ENCODE data around the gene SESN2.

Gene SESN2

GRCh38 chr1:28306301-28306949, 47.1 kb downstream of the SESN2 start:
- H3K27ac Mint-ChIP-seq = no peak overlapping the region
- TF ChIP-seq CTCF (IDR thresholded peaks at IDR 0.05) = no peak
- DNase-seq = no peak
- no peaks in the 10 kb centered on the region for H3K9me3 Mint-ChIP-seq
- no peaks in the 10 kb centered on the region for H3K36me3 Mint-ChIP-seq (ENCODE audit: low read depth)
- peaks cover 4% of the 10 kb centered on the region for H3K4me1 Mint-ChIP-seq
- H3K27me3 Mint-ChIP-seq (ENCODE audit: low read depth, poor library complexity) = peaks cover 20% of the 10 kb centered on the region
- H3K4me3 Mint-ChIP-seq = no peak overlapping the region

GRCh38 chr1:28308750-28309149, 49.4 kb downstream of the SESN2 start:
- no peak overlapping the region for H3K4me3 Mint-ChIP-seq
- H3K27me3 Mint-ChIP-seq (ENCODE audit: low read depth, poor library complexity) = peaks cover 24% of the 10 kb centered on the region
- H3K9me3 Mint-ChIP-seq = no peaks in the 10 kb centered on the region
- no peak overlapping the region for H3K27ac Mint-ChIP-seq
- TF ChIP-seq CTCF (IDR thresholded peaks at IDR 0.05) = no peak
- H3K36me3 Mint-ChIP-seq (ENCODE audit: low read depth) = no peaks in the 10 kb centered on the region
- peaks cover 4% of the 10 kb centered on the region for H3K4me1 Mint-ChIP-seq
- no peak for DNase-seq

- no peak for DNase-seq
- TF ChIP-seq CTCF (IDR thresholded peaks at IDR 0.05) = no peak
- Mint-ChIP-seq H3K27me3 (ENCODE audit: low read depth, poor library complexity) (peaks cover 24% of the 10 kb centered on the region), H3K36me3 (ENCODE audit: low read depth) (no peaks in the 10 kb centered on the region), H3K27ac (no peak overlapping the region), H3K4me1 (peaks cover 4% of the 10 kb centered on the region), H3K9me3 (no peaks in the 10 kb centered on the region), H3K4me3 (no peak overlapping the region)
Observed at GRCh38 chr1:28309702-28310101, 50.4 kb downstream of the SESN2 start.

GRCh38 chr1:28313702-28314546, 54.6 kb downstream of the SESN2 start:
- no peaks in the 10 kb centered on the region for H3K9me3 Mint-ChIP-seq
- no peaks in the 10 kb centered on the region for H3K4me1 Mint-ChIP-seq
- DNase-seq = no peak
- H3K36me3 Mint-ChIP-seq (ENCODE audit: low read depth) = no peaks in the 10 kb centered on the region
- no peak for TF ChIP-seq CTCF (IDR thresholded peaks at IDR 0.05)
- H3K27ac Mint-ChIP-seq = no peak overlapping the region
- peaks cover 29% of the 10 kb centered on the region for H3K27me3 Mint-ChIP-seq (ENCODE audit: low read depth, poor library complexity)
- no peak overlapping the region for H3K4me3 Mint-ChIP-seq

GRCh38 chr1:28314547-28314941, 55.2 kb downstream of the SESN2 start:
- no peaks in the 10 kb centered on the region for H3K4me1 Mint-ChIP-seq
- no peak overlapping the region for H3K27ac Mint-ChIP-seq
- DNase-seq = no peak
- no peak for TF ChIP-seq CTCF (IDR thresholded peaks at IDR 0.05)
- H3K36me3 Mint-ChIP-seq (ENCODE audit: low read depth) = no peaks in the 10 kb centered on the region
- peaks cover 29% of the 10 kb centered on the region for H3K27me3 Mint-ChIP-seq (ENCODE audit: low read depth, poor library complexity)
- H3K9me3 Mint-ChIP-seq = no peaks in the 10 kb centered on the region
- no peak overlapping the region for H3K4me3 Mint-ChIP-seq

Data from nephron progenitor cell (in vitro differentiated cells).